Osteoblast (primary cell): ENCODE measurements around the gene FGD5. TPM values are rescaled to one million over a fixed set of nuclear protein-coding genes. Genes with fewer than 3 reads are reported as not detected.

ENCODE experiments used
- DNase-seq: peaks from one replicate; pipeline ENCODE4 v3.0.0; 2011; ENCODE audit warnings: low spot score, mixed read lengths; ENCODE audit not compliant: insufficient read length; ENCODE audit errors: missing footprints
- H2AFZ ChIP-seq: 2 replicates; pipeline ENCODE4 v1.6.0; 2011; ENCODE audit warnings: mild to moderate bottlenecking, low read length
- H3K27ac ChIP-seq: 2 replicates; pipeline ENCODE4 v1.5.1; 2011; ENCODE audit warnings: mild to moderate bottlenecking, low read depth, low read length, moderate library complexity
- H3K27me3 ChIP-seq: 2 replicates; pipeline ENCODE4 v1.6.0; 2012; ENCODE audit warnings: mild to moderate bottlenecking, control low read depth, inconsistent platforms, low read length, moderate library complexity; ENCODE audit not compliant: insufficient read depth
- H3K36me3 ChIP-seq: 2 replicates; pipeline ENCODE4 v1.5.1; 2011; ENCODE audit warnings: mild to moderate bottlenecking, low read length, control low read depth, moderate library complexity; ENCODE audit not compliant: insufficient read depth
- H3K4me1 ChIP-seq: 2 replicates; pipeline ENCODE4 v1.5.1; 2011; ENCODE audit warnings: mild to moderate bottlenecking, low read length, control low read depth, moderate library complexity; ENCODE audit not compliant: insufficient read depth
- H3K4me2 ChIP-seq: 2 replicates; pipeline ENCODE4 v1.6.0; 2011; ENCODE audit warnings: mild to moderate bottlenecking, low read length; ENCODE audit not compliant: insufficient read depth
- H3K4me3 ChIP-seq: fragments of 200-600 bp; sonication (generic); 3 replicates; pipeline ENCODE4 v1.5.1; 2012; ENCODE audit warnings: mild to moderate bottlenecking, low read length, inconsistent platforms; ENCODE audit not compliant: insufficient read depth
- H3K79me2 ChIP-seq: 2 replicates; pipeline ENCODE4 v1.6.0; 2012; ENCODE audit warnings: mild to moderate bottlenecking, low read length, control low read depth, inconsistent platforms; ENCODE audit not compliant: insufficient read depth
- H3K9me3 ChIP-seq: 2 replicates; pipeline ENCODE4 v1.5.1; 2011; ENCODE audit warnings: low read depth, low read length, control low read depth
- H4K20me1 ChIP-seq: 2 replicates; pipeline ENCODE4 v1.6.0; 2012; ENCODE audit warnings: mild to moderate bottlenecking, low read length, control low read depth; ENCODE audit not compliant: insufficient read depth
- total RNA-seq: library from RNA; depleted of rRNA; stranded (reverse); fragments of >200 nt; gene quantifications from 2 replicates; pipeline ENCODE4 v1.2.3, GENCODE V29; 2012
- TF ChIP-seq, protein P1 (sequence below): IDR thresholded peaks from 2 replicates; pipeline ENCODE4 v1.5.1; 2011; ENCODE audit warnings: mild to moderate bottlenecking, low read depth, low read length, moderate library complexity; ENCODE audit errors: extremely low read depth

Gene FGD5
- total RNA-seq, 1 donor: under 0.01 TPM

DNA sequence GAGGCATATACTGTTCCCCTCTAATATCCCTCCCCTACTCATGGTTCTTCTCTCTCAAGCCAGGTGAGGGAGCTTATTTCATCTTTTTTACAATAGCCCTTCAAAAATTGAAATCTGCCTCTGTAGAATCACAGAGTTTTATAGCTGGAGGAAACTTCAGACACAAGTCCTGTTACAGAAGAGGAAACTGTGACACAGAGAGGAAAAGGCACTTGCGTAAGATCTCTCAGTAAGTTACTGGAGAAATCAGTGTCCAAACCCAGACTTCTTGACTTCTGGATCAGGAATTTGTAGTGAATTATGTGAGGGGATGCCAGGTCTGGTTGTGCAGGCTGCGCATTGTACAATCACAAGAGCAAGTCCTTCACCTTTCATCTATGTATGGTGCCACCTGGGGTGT lies 4.6 kb downstream of the FGD5 start:
- Histone ChIP-seq H3K27me3 (peaks cover 6% of the 10 kb centered on the region), H3K4me3 (no peak overlapping the region), H2AFZ (no peak overlapping the region), H3K27ac (no peak overlapping the region), H4K20me1 (no peaks in the 10 kb centered on the region), H3K36me3 (no peaks in the 10 kb centered on the region), H3K4me2 (no peak overlapping the region), H3K4me1 (no peaks in the 10 kb centered on the region), H3K79me2 (no peaks in the 10 kb centered on the region), H3K9me3 (no peaks in the 10 kb centered on the region)
- DNase-seq: no peak
- TF ChIP-seq, protein P1, sequence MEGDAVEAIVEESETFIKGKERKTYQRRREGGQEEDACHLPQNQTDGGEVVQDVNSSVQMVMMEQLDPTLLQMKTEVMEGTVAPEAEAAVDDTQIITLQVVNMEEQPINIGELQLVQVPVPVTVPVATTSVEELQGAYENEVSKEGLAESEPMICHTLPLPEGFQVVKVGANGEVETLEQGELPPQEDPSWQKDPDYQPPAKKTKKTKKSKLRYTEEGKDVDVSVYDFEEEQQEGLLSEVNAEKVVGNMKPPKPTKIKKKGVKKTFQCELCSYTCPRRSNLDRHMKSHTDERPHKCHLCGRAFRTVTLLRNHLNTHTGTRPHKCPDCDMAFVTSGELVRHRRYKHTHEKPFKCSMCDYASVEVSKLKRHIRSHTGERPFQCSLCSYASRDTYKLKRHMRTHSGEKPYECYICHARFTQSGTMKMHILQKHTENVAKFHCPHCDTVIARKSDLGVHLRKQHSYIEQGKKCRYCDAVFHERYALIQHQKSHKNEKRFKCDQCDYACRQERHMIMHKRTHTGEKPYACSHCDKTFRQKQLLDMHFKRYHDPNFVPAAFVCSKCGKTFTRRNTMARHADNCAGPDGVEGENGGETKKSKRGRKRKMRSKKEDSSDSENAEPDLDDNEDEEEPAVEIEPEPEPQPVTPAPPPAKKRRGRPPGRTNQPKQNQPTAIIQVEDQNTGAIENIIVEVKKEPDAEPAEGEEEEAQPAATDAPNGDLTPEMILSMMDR: no peak

- Histone ChIP-seq H2AFZ (no peak overlapping the region), H3K27ac (no peak overlapping the region), H3K4me3 (no peak overlapping the region), H3K79me2 (no peaks in the 10 kb centered on the region), H3K27me3 (peaks cover 6% of the 10 kb centered on the region), H3K36me3 (no peaks in the 10 kb centered on the region), H4K20me1 (no peaks in the 10 kb centered on the region), H3K4me1 (no peaks in the 10 kb centered on the region), H3K4me2 (no peak overlapping the region), H3K9me3 (no peaks in the 10 kb centered on the region)
- DNase-seq: no peak
- TF ChIP-seq, protein P1: no peak
Measured at GRCh38 chr3:14823910-14824629, 5.3 kb downstream of the FGD5 start.

- Histone ChIP-seq H4K20me1 (no peaks in the 10 kb centered on the region), H2AFZ (no peak overlapping the region), H3K4me1 (no peaks in the 10 kb centered on the region), H3K27me3 (peaks cover 6% of the 10 kb centered on the region), H3K36me3 (no peaks in the 10 kb centered on the region), H3K4me2 (no peak overlapping the region), H3K9me3 (no peaks in the 10 kb centered on the region), H3K4me3 (no peak overlapping the region), H3K27ac (no peak overlapping the region), H3K79me2 (no peaks in the 10 kb centered on the region)
- no peak for DNase-seq
- TF ChIP-seq, protein P1: no peak
Measured at GRCh38 chr3:14824646-14825045, 5.9 kb downstream of the FGD5 start.

DNA sequence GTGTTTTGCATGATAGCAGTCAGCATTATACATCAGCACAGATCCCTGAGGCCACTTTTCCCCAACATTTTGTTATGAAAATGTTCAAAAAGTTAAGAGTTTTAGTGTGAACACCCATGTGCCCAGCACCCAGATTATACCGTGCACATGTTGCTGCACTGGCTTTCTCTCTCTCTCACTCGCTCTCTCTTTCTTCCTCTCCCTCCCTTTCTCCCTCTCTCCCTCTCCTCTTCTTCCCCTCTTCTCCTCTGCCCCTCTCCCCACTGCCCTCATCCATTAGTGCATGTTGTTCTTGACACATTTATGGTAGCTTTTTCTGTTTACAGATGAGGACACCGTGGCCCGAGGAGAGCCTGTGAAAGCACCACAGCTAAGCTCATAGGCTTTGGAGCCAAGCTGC lies 7.3 kb downstream of the FGD5 start:
- Histone ChIP-seq H3K4me3 (no peak overlapping the region), H3K4me1 (no peaks in the 10 kb centered on the region), H3K4me2 (no peak overlapping the region), H4K20me1 (no peaks in the 10 kb centered on the region), H3K36me3 (no peaks in the 10 kb centered on the region), H2AFZ (no peak overlapping the region), H3K27ac (no peak overlapping the region), H3K9me3 (no peaks in the 10 kb centered on the region), H3K27me3 (peaks cover 10% of the 10 kb centered on the region), H3K79me2 (no peaks in the 10 kb centered on the region)
- TF ChIP-seq, protein P1: no peak
- no peak for DNase-seq
